ENCODE results near the gene XRCC5. TPM values are rescaled to one million over a fixed set of nuclear protein-coding genes. Genes with fewer than 3 reads are reported as not detected.

Gene XRCC5
- total RNA-seq, 1 experiment from 2014 or later, result 618 TPM

- H3K23me2 ChIP-seq (ENCODE audit: insufficient read length, low read depth, low read length, poor library complexity, severe bottlenecking), result no peaks in the 10 kb centered on the region
- no peak overlapping the region for H3K56ac ChIP-seq (ENCODE audit: insufficient read length, low read depth, low read length)
- no peak overlapping the region for H3K14ac ChIP-seq (ENCODE audit: insufficient read depth, low read length)
- no peak overlapping the region for H3K18ac ChIP-seq (ENCODE audit: insufficient read length, low read depth, low read length)
- no peak overlapping the region for H2BK120ac ChIP-seq (ENCODE audit: low read depth, low read length, poor library complexity, severe bottlenecking)
- no CpG with 5 or more reads among the region's 4 CpGs for WGBS (ENCODE audit: extremely low coverage, insufficient read length, low lambda C conversion rate)
- H2AFZ ChIP-seq (ENCODE audit: low read length), result no peak overlapping the region
- no peak overlapping the region for H4K8ac ChIP-seq (replicated peaks; ENCODE audit: insufficient read length, low read depth, low read length)
- H3T11ph ChIP-seq (ENCODE audit: low read length), result no peak overlapping the region
- no peak overlapping the region for H2BK5ac ChIP-seq (ENCODE audit: insufficient read length, low read length)
- 0 out of 2 replicates have a peak, but pooled peaks cover 5% of the 10 kb centered on the region for H3K79me2 ChIP-seq (ENCODE audit: insufficient read depth, low read length)
- Mint-ChIP-seq H3K9me3 (no peaks in the 10 kb centered on the region), H3K36me3 (ENCODE audit: insufficient read depth in 1 of 3, low read depth in 3 of 3) (peaks cover 51 to 91% (median 85%) of the 10 kb centered on the region in 3 experiments; a peak in 6 of 7 replicates), H3K27ac (no peak overlapping the region), H3K4me3 (no peak overlapping the region), H3K4me1 (peaks cover 0 to 3% of the 10 kb centered on the region in 2 experiments; a peak in 1 of 4 replicates), H3K27me3 (ENCODE audit: low read depth) (no peaks in the 10 kb centered on the region; the same call in 1 of the 2 replicates)
- no peak for DNase-seq
- H2BK12ac ChIP-seq (ENCODE audit: insufficient read length, low read depth, low read length), result no peak overlapping the region
- H4K5ac ChIP-seq (ENCODE audit: insufficient read length, low read depth, low read length), result no peak overlapping the region
- TF ChIP-seq CTCF (conservative IDR thresholded peaks at IDR 0.05), result no peak
- H3K4me2 ChIP-seq (ENCODE audit: insufficient read depth, insufficient read length, low read length), result no peak overlapping the region
- peaks cover 3% of the 10 kb centered on the region for H3K79me1 ChIP-seq (ENCODE audit: insufficient read depth, low read depth, low read length, poor library complexity, severe bottlenecking)
- H3K9ac ChIP-seq (ENCODE audit: extremely low read depth, insufficient read length, low read length), result no peak overlapping the region
- no peaks in the 10 kb centered on the region for H4K20me1 ChIP-seq (ENCODE audit: control insufficient read depth, insufficient read depth, insufficient read length)
- no peak overlapping the region for H3K4ac ChIP-seq (ENCODE audit: low read depth, low read length)
- H2BK20ac ChIP-seq (ENCODE audit: low read depth, low read length, poor library complexity, severe bottlenecking), result no peak overlapping the region
- no peaks in the 10 kb centered on the region for H3K27me3 ChIP-seq (ENCODE audit: insufficient read depth, low read length)
- no peak overlapping the region for H4K91ac ChIP-seq (ENCODE audit: insufficient read length, low read depth, low read length)
- no peak overlapping the region for H3K23ac ChIP-seq (ENCODE audit: insufficient read length, low read depth, low read length)
- H2AK5ac ChIP-seq (ENCODE audit: insufficient read length, low read length), result no peak overlapping the region
- no peak overlapping the region for H3K27ac ChIP-seq (ENCODE audit: insufficient read length, low read depth, low read length)
- H3K9me3 ChIP-seq (ENCODE audit: control insufficient read depth, low read depth, low read length), result no peaks in the 10 kb centered on the region
- no peak overlapping the region for H2BK15ac ChIP-seq (ENCODE audit: low read depth, low read length)
- no peaks in the 10 kb centered on the region for H3K4me1 ChIP-seq (ENCODE audit: insufficient read depth, low read length)
Observed at GRCh38 chr2:216161967-216162366, 52.8 kb downstream of the XRCC5 start.
